ENCODE data around the gene ACADL.

The ACADL gene

GRCh38 chr2:210203558-210203957, 21.7 kb downstream of the ACADL start:
- TF ChIP-seq CTCF (conservative IDR thresholded peaks at IDR 0.05; ENCODE audit: low read depth, low read length), result no peak
- no peak for DNase-seq (ENCODE audit: low read depth)
- no peak overlapping the region for H3K4me3 ChIP-seq (ENCODE audit: low read depth, low read length)

GRCh38 chr2:210203147-210203546, 22.1 kb downstream of the ACADL start:
- no peak overlapping the region for H3K4me3 ChIP-seq (ENCODE audit: low read depth, low read length)
- no peak for DNase-seq (ENCODE audit: low read depth)
- no peak for TF ChIP-seq CTCF (conservative IDR thresholded peaks at IDR 0.05; ENCODE audit: low read depth, low read length)

- no peak for DNase-seq (ENCODE audit: low read depth)
- no peak overlapping the region for H3K4me3 ChIP-seq (ENCODE audit: low read depth, low read length)
- TF ChIP-seq CTCF (conservative IDR thresholded peaks at IDR 0.05; ENCODE audit: low read depth, low read length), result no peak
Observed at GRCh38 chr2:210199854-210200253, 25.4 kb downstream of the ACADL start.

- DNase-seq (ENCODE audit: low read depth), result peak; percentile 66
- peak; percentile 66 for TF ChIP-seq CTCF (conservative IDR thresholded peaks at IDR 0.05; ENCODE audit: low read depth, low read length)
- no peak overlapping the region for H3K4me3 ChIP-seq (ENCODE audit: low read depth, low read length)
Observed at GRCh38 chr2:210199186-210199765, 26.0 kb downstream of the ACADL start.

- TF ChIP-seq CTCF (conservative IDR thresholded peaks at IDR 0.05; ENCODE audit: low read depth, low read length), result no peak
- peak; percentile 28 for DNase-seq (ENCODE audit: low read depth)
- H3K4me3 ChIP-seq (ENCODE audit: low read depth, low read length), result no peak overlapping the region
Observed at GRCh38 chr2:210198326-210198725, 26.9 kb downstream of the ACADL start.

GRCh38 chr2:210197720-210198119, 27.5 kb downstream of the ACADL start:
- no peak for DNase-seq (ENCODE audit: low read depth)
- H3K4me3 ChIP-seq (ENCODE audit: low read depth, low read length), result no peak overlapping the region
- TF ChIP-seq CTCF (conservative IDR thresholded peaks at IDR 0.05; ENCODE audit: low read depth, low read length), result no peak

- peak; percentile 78 for DNase-seq (ENCODE audit: low read depth)
- TF ChIP-seq CTCF (conservative IDR thresholded peaks at IDR 0.05; ENCODE audit: low read depth, low read length), result peak; percentile 57
- peak overlapping the region; percentile 45 for H3K4me3 ChIP-seq (ENCODE audit: low read depth, low read length)
Observed at GRCh38 chr2:210195101-210195852, 30.0 kb downstream of the ACADL start.
